Panc1 (cell line): Measurements from ENCODE around the gene SMCHD1. TPM values are rescaled to one million over a fixed set of nuclear protein-coding genes. Genes with fewer than 3 reads are reported as not detected.
A peak's percentile ranks its signal among the peaks of the same experiment; 100 is the strongest.

Experiments
- ATAC-seq: fragments of 200-7000 bp; cut with Tn5 transposase; 2 replicates; pipeline ENCODE4 v1.9.1; 2020; ENCODE audit warnings: mild to moderate bottlenecking, moderate library complexity
- BruUV-seq: library from RNA; stranded (reverse); fragments of 400-500 nt; replicated peaks from 2 replicates; lab custom pipeline; 2021; lab: Mats Ljungman, UMichigan
- CTCF ChIA-PET: fragments of 300-600 bp; sonication (Branson Sonifier 250); formaldehyde crosslinking; loops from one replicate; lab custom pipeline; 2022; ENCODE audit warnings: antibody characterized with exemption; lab: Charles Lee
- POLR2A ChIA-PET: fragments of 300-600 bp; sonication (Branson Sonifier 250); formaldehyde crosslinking; loops from one replicate; lab custom pipeline; 2022; ENCODE audit warnings: antibody characterized with exemption; lab: Charles Lee
- DNase-seq: peaks from one replicate; pipeline ENCODE4 v3.0.0-alpha.2; 2010; ENCODE audit warnings: low read depth, low spot score
- H3K27ac ChIP-seq: 2 replicates; pipeline ENCODE4 v1.5.1; 2011; ENCODE audit warnings: mild to moderate bottlenecking, low read length, inconsistent platforms
- H3K27me3 ChIP-seq: fragments of 200-500 bp; sonication (Bioruptor generic); 2 replicates; pipeline ENCODE4 v1.6.0; 2014; ENCODE audit warnings: low read length, inconsistent platforms; ENCODE audit not compliant: control insufficient read depth, insufficient read depth
- H3K36me3 ChIP-seq: fragments of 200-500 bp; sonication (Bioruptor generic); 2 replicates; pipeline ENCODE4 v1.5.1; 2014; ENCODE audit warnings: inconsistent platforms, mild to moderate bottlenecking, low read length, moderate library complexity; ENCODE audit not compliant: control insufficient read depth, insufficient read depth
- H3K4me1 ChIP-seq: 2 replicates; pipeline ENCODE4 v1.5.1; 2011; ENCODE audit warnings: inconsistent platforms, mild to moderate bottlenecking, low read length, moderate library complexity; ENCODE audit not compliant: control insufficient read depth, insufficient read depth
- H3K4me3 ChIP-seq, 2 experiments: 2 replicates each; pipeline ENCODE4 v1.5.1; 2011 to 2012; ENCODE audit warnings: low read depth in 2 of 2, low read length in 2 of 2, mild to moderate bottlenecking in 2 of 2, inconsistent platforms in 1 of 2, moderate library complexity in 1 of 2
- H3K9me3 ChIP-seq: fragments of 200-500 bp; sonication (Bioruptor generic); 2 replicates; pipeline ENCODE4 v1.5.1; 2014; ENCODE audit warnings: low read depth, mild to moderate bottlenecking, inconsistent platforms, low read length, moderate library complexity; ENCODE audit not compliant: control insufficient read depth, insufficient read depth
- POLR2AphosphoS5 ChIP-seq: IDR thresholded peaks from 2 replicates; pipeline ENCODE4 v1.6.1; 2012; ENCODE audit warnings: mild to moderate bottlenecking, low read depth, low read length, moderate library complexity
- REST ChIP-seq, 2 experiments: IDR thresholded peaks; 2 replicates each; pipeline ENCODE4 v1.6.1; 2011 to 2012; ENCODE audit warnings: low read depth in 2 of 2, control low read depth in 1 of 2, low read length in 1 of 2, mild to moderate bottlenecking in 1 of 2, moderate library complexity in 1 of 2; ENCODE audit not compliant: insufficient read depth in 1 of 2
- SIN3A ChIP-seq: IDR thresholded peaks from 2 replicates; pipeline ENCODE4 v1.6.1; 2012; ENCODE audit warnings: low read depth, mild to moderate bottlenecking, low read length, moderate library complexity, borderline replicate concordance; ENCODE audit not compliant: insufficient read depth
- TCF7L2 ChIP-seq: IDR thresholded peaks from 2 replicates; pipeline ENCODE4 v1.6.1; 2011; ENCODE audit warnings: mild to moderate bottlenecking, low read depth, low read length, inconsistent platforms
- in situ Hi-C: cut with HindIII; loops from 2 replicates; pipeline ENCODE4 v1.10.0; 2016; ENCODE audit warnings: low sequenced_read_pairs, low pct_unique_long_range_greater_than_20kb
- intact Hi-C: fragments of 100-400 bp; cut with micrococcal nuclease; formaldehyde crosslinking; loops from one replicate; pipeline ENCODE4 v1.10.0; 2022; ENCODE audit not compliant: unreplicated experiment
- total RNA-seq: library from RNA; stranded (reverse); gene quantifications from one replicate; pipeline ENCODE4 v1.2.1, GENCODE V29; 2021; ENCODE audit not compliant: unreplicated experiment
- TF ChIP-seq, protein P1 (sequence below): fragments of 450-650 bp; IDR thresholded peaks from 2 replicates; pipeline ENCODE4 v1.5.1; 2017; ENCODE audit warnings: mild to moderate bottlenecking

SMCHD1 gene
- total RNA-seq, 1 experiment from 2014 or later = 40.9 TPM

DNA sequence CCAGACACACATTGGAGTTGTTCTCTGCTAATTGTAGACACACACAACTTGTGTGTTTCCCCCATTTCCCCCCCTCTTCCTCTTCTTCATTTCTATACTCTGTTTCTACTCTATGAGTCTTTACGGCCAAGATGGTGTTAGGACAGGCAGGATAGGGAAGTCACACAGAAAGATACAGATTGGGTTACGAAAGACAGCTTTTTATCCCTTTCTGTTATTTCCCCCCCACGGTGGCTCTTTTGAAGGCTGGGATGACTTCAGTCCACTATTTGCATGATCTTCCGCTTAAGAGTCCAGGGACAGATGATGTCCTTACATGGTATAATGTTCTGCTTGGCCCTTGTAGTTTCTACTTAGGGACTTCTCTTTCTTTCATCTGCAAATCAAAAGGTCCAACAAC lies 189.6 kb downstream of the SMCHD1 start:
- no peaks in the 10 kb centered on the region for H3K36me3 ChIP-seq
- POLR2A ChIA-PET = no interaction called here
- ATAC-seq (no peak), DNase-seq (no peak)
- in situ Hi-C loops (no loop called here), intact Hi-C loops (no loop called here)
- peaks cover 45% of the 10 kb centered on the region for H3K27me3 ChIP-seq
- H3K27ac ChIP-seq = no peak overlapping the region
- CTCF ChIA-PET = no interaction called here
- no TSS peak for BruUV-seq
- peaks cover 3% of the 10 kb centered on the region; the same call in 1 of the 2 replicates for H3K4me1 ChIP-seq
- TF ChIP-seq SIN3A (no peak), REST (IDR thresholded peaks at IDR 0.05; ENCODE audit: insufficient read depth in 1 of 2, low read depth in 2 of 2, low read length in 1 of 2) (no peak), TCF7L2 (no peak), POLR2AphosphoS5 (no peak)
- TF ChIP-seq, protein P1, sequence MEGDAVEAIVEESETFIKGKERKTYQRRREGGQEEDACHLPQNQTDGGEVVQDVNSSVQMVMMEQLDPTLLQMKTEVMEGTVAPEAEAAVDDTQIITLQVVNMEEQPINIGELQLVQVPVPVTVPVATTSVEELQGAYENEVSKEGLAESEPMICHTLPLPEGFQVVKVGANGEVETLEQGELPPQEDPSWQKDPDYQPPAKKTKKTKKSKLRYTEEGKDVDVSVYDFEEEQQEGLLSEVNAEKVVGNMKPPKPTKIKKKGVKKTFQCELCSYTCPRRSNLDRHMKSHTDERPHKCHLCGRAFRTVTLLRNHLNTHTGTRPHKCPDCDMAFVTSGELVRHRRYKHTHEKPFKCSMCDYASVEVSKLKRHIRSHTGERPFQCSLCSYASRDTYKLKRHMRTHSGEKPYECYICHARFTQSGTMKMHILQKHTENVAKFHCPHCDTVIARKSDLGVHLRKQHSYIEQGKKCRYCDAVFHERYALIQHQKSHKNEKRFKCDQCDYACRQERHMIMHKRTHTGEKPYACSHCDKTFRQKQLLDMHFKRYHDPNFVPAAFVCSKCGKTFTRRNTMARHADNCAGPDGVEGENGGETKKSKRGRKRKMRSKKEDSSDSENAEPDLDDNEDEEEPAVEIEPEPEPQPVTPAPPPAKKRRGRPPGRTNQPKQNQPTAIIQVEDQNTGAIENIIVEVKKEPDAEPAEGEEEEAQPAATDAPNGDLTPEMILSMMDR = no peak
- H3K9me3 ChIP-seq = no peaks in the 10 kb centered on the region
- no peak overlapping the region for H3K4me3 ChIP-seq

DNA sequence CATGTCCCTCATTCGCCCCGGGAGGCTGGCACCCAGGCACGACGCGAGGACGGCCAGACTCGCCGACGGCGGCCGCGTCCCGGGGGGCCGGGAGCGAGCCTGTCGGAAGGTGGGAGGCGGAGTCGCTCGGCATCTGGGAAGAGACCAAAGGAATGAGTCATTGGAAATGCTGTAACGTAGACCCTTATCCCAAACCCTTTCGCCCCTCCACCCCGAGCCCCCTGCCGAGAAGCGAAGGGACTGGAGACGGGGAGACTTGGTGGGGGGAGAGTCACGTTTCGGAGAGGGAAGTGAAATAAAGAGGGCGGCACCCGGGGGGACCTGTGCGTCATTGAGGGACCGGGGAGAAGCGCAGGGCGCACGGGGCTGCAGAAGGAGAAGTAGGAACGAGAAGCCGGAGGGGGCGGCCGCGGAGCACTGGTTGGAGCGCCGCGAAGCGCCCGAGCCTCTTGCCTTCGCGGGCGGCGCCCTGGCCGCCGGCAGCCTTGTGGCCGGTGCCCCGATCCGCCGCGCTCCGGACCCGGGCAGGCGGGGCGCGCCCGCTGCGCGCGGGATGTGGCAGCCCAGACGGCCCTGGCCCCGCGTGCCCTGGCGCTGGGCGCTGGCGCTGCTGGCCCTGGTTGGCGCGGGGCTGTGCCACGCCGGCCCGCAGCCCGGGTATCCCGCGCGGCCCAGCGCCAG lies 191.2 kb downstream of the SMCHD1 start, which contains the start of gene EMILIN2:
Gene EMILIN2, plus strand, starts transcription at position 371 of the 681 bp plus-strand sequence. Its CDS starts 183 bp downstream, at position 554.
- ChIA-PET POLR2A (no interaction called here), CTCF (no interaction called here)
- peak within 1 kb of the TSS; percentile 29 to 42 for H3K4me3 ChIP-seq
- peaks cover 3% of the 10 kb centered on the region; the same call in 1 of the 2 replicates for H3K4me1 ChIP-seq
- no peak within 1 kb of the TSS for H3K27ac ChIP-seq
- intact Hi-C loops (no loop called here), in situ Hi-C loops (no loop called here)
- H3K27me3 ChIP-seq = peaks cover 40% of the 10 kb centered on the region
- DNase-seq (no peak), ATAC-seq (peak; percentile 29)
- BruUV-seq = no TSS peak
- no peaks in the 10 kb centered on the region for H3K36me3 ChIP-seq
- TF ChIP-seq SIN3A (no peak), POLR2AphosphoS5 (no peak)
- H3K9me3 ChIP-seq = no peaks in the 10 kb centered on the region
